ENCODE measurements around the gene FAM120A.

DNA sequence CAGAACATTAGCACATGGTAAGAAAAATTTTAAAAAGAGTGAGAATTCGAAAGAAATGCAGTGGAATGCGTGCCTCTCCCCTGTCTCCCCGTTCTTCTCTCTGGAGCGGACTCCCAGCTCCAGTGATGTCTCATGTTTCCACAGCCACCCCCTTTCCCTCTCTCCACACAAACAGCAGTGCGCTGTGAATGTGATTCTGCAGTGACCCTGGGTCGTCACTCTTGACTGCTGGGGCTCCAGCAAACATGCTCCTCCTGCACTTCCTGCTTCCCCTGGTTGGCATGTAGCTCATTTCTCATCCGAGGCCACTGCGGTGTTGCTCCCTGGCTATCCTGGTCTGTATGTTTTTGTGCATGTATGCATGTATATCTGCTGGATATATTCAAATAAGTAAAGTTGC, 138.2 kb downstream of the FAM120A start:
- TF ChIP-seq ZFX (IDR thresholded peaks at IDR 0.05) = no peak
- TF ChIP-seq, protein P1, sequence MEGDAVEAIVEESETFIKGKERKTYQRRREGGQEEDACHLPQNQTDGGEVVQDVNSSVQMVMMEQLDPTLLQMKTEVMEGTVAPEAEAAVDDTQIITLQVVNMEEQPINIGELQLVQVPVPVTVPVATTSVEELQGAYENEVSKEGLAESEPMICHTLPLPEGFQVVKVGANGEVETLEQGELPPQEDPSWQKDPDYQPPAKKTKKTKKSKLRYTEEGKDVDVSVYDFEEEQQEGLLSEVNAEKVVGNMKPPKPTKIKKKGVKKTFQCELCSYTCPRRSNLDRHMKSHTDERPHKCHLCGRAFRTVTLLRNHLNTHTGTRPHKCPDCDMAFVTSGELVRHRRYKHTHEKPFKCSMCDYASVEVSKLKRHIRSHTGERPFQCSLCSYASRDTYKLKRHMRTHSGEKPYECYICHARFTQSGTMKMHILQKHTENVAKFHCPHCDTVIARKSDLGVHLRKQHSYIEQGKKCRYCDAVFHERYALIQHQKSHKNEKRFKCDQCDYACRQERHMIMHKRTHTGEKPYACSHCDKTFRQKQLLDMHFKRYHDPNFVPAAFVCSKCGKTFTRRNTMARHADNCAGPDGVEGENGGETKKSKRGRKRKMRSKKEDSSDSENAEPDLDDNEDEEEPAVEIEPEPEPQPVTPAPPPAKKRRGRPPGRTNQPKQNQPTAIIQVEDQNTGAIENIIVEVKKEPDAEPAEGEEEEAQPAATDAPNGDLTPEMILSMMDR (conservative IDR thresholded peaks at IDR 0.05) = no peak

Measured in C4-2B (cell line).